ENCODE data around the gene GAGE13.
"Not testable (repeated sequence)": the region's sequence is repeated elsewhere in the genome, so short reads cannot be mapped to it uniquely, and the experiment has no call there.

GAGE13 gene

GRCh38 chrX:49331282-49331681 lies at the start of gene GAGE13:
GAGE13 (plus strand) TSS chrX:49331582; CDS start chrX:49332738, 1,156 bp downstream.
- not testable (repeated sequence) for DNase-seq

- peak; percentile 9 to 37 for DNase-seq
Measured at GRCh38 chrX:49282647-49283011, 48.8 kb upstream of the GAGE13 start.

GRCh38 chrX:49284212-49284611 lies 47.2 kb upstream of the GAGE13 start:
- DNase-seq = no peak

GRCh38 chrX:49286136-49286535 lies 45.2 kb upstream of the GAGE13 start:
- DNase-seq = no peak

GRCh38 chrX:49286581-49286980 lies 44.8 kb upstream of the GAGE13 start:
- DNase-seq = no peak

- no peak for DNase-seq
Measured at GRCh38 chrX:49287665-49288064, 43.7 kb upstream of the GAGE13 start.

- no peak for DNase-seq
Measured at GRCh38 chrX:49290215-49290614, 41.2 kb upstream of the GAGE13 start.

- peak; percentile 12 to 64 for DNase-seq
Measured at GRCh38 chrX:49291615-49292337, 39.6 kb upstream of the GAGE13 start.

- no peak for DNase-seq
Measured at GRCh38 chrX:49292400-49293362, 38.7 kb upstream of the GAGE13 start.

GRCh38 chrX:49299293-49299692 lies 32.1 kb upstream of the GAGE13 start:
- not testable (repeated sequence) for DNase-seq

- DNase-seq = no peak
Measured at GRCh38 chrX:49300703-49301102, 30.7 kb upstream of the GAGE13 start.

- no peak for DNase-seq
Measured at GRCh38 chrX:49303346-49303745, 28.0 kb upstream of the GAGE13 start, which contains the start of gene GAGE10. GAGE10 (plus strand) TSS chrX:49303646; CDS start chrX:49304860, 1,214 bp downstream.

- DNase-seq = not testable (repeated sequence)
Measured at GRCh38 chrX:49307775-49308174, 23.6 kb upstream of the GAGE13 start.

GRCh38 chrX:49308604-49309269 lies 22.6 kb upstream of the GAGE13 start:
- DNase-seq = no peak

GRCh38 chrX:49309401-49309981 lies 21.9 kb upstream of the GAGE13 start:
- DNase-seq = no peak

GRCh38 chrX:49310371-49310770 lies 21.0 kb upstream of the GAGE13 start:
- no peak for DNase-seq

- no peak for DNase-seq
Measured at GRCh38 chrX:49312176-49312575, 19.2 kb upstream of the GAGE13 start.

- no peak for DNase-seq
Measured at GRCh38 chrX:49316085-49316484, 15.3 kb upstream of the GAGE13 start.

GRCh38 chrX:49321737-49322136 lies 9.6 kb upstream of the GAGE13 start, which contains the start of gene GAGE12J:
GAGE12J (plus strand) TSS chrX:49322037; CDS start chrX:49323194, 1,157 bp downstream.
- not testable (repeated sequence) for DNase-seq

GRCh38 chrX:49322266-49322665 lies 9.1 kb upstream of the GAGE13 start:
- not testable (repeated sequence) for DNase-seq

GRCh38 chrX:49323735-49324134 lies 7.6 kb upstream of the GAGE13 start:
- DNase-seq = not testable (repeated sequence)

GRCh38 chrX:49330421-49330820 lies 961 bp upstream of the GAGE13 start:
- not testable (repeated sequence) for DNase-seq

GRCh38 chrX:49331841-49332240 lies 459 bp downstream of the GAGE13 start:
- not testable (repeated sequence) for DNase-seq
